8988T (cell line): Measurements from ENCODE around the gene SLFN12L.

Experiments
- DNase-seq: peaks from one replicate; pipeline ENCODE4 v3.0.0; 2011

SLFN12L gene

DNA sequence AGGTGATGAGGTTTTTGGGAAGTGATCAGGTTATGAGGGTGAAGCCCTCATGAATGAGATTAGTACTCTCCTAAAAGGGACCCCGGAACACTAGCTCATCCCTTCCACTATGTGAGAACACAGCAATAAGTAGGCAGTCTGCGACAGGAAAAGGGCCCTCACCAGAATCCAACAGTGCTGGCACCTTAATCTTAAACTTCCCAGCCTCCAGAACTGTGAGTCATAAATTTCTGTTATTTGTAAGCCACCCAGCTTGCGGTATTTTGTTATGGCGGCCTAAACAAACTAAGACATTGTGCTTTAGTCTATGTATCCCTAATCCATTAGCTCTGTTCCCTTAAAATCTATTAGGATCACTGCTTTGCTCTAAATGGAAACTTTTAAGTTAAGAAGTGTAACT, 113.7 kb downstream of the SLFN12L start:
- DNase-seq, result no peak
